Suprapubic skin (tissue), 3 donors: ENCODE results near the gene RYK.

Source experiments
- CTCF ChIP-seq, 2 donors: fragments of 200-600 bp in 1 of 2; fragments of 450-650 bp in 1 of 2; sonication (generic) in 1 of 2; IDR thresholded peaks; one replicate each; pipeline ENCODE4 v1.5.1; 2016 to 2019; ENCODE audit warnings: antibody characterized with exemption in 2 of 2, mild to moderate bottlenecking in 1 of 2, moderate library complexity in 1 of 2
- EP300 ChIP-seq: sonication (generic); formaldehyde crosslinking; IDR thresholded peaks from one replicate; pipeline ENCODE4 v1.6.1; 2017; ENCODE audit warnings: antibody characterized with exemption
- POLR2A ChIP-seq, 2 donors: fragments of 450-650 bp; IDR thresholded peaks; one replicate each; pipeline ENCODE4 v1.6.1; 2017; ENCODE audit warnings: antibody characterized with exemption in 2 of 2, mild to moderate bottlenecking in 2 of 2, moderate library complexity in 2 of 2

GRCh38 chr3:134132961-134133360 is 117.7 kb downstream of the RYK start:
- TF ChIP-seq CTCF (IDR thresholded peaks at IDR 0.05) (no peak), POLR2A (IDR thresholded peaks at IDR 0.05) (no peak), EP300 (no peak)
